RWPE2 (cell line): ENCODE results near the gene SLC9A2.

Experiments used
- ATAC-seq: fragments of 200-7000 bp; cut with Tn5 transposase; 3 replicates; pipeline ENCODE4 v1.9.1; 2021; ENCODE audit warnings: low read depth
- DNase-seq: peaks from one replicate; pipeline ENCODE4 v3.0.0-alpha.2; 2020; ENCODE audit warnings: low spot score
- H3K27ac ChIP-seq: fragments of 450-650 bp; 2 replicates; pipeline ENCODE4 v1.5.1; 2017; ENCODE audit warnings: mild to moderate bottlenecking; ENCODE audit not compliant: poor library complexity, severe bottlenecking
- H3K27me3 ChIP-seq: fragments of 250-450 bp; sonication (Bioruptor Pico); 2 replicates; pipeline ENCODE4 v1.5.1; 2021; ENCODE audit warnings: mild to moderate bottlenecking, moderate library complexity; ENCODE audit not compliant: insufficient read depth, poor library complexity, severe bottlenecking
- H3K36me3 ChIP-seq: fragments of 250-450 bp; sonication (Bioruptor Pico); 2 replicates; pipeline ENCODE4 v1.5.1; 2020; ENCODE audit warnings: low read depth, mild to moderate bottlenecking, moderate library complexity
- H3K4me1 ChIP-seq: fragments of 250-450 bp; sonication (Bioruptor Pico); 2 replicates; pipeline ENCODE4 v1.5.1; 2021; ENCODE audit warnings: mild to moderate bottlenecking, moderate library complexity; ENCODE audit not compliant: insufficient read depth, poor library complexity, severe bottlenecking
- H3K4me3 ChIP-seq: fragments of 250-450 bp; sonication (Bioruptor Pico); 2 replicates; pipeline ENCODE4 v1.5.1; 2021; ENCODE audit warnings: mild to moderate bottlenecking, moderate library complexity; ENCODE audit not compliant: severe bottlenecking
- H3K9me3 ChIP-seq: fragments of 250-450 bp; sonication (Bioruptor Pico); 2 replicates; pipeline ENCODE4 v1.5.1; 2021; ENCODE audit warnings: mild to moderate bottlenecking, moderate library complexity; ENCODE audit not compliant: severe bottlenecking
- CTCF ChIP-seq: fragments of 450-650 bp; IDR thresholded peaks from one replicate; pipeline ENCODE4 v1.5.1; 2017; ENCODE audit warnings: mild to moderate bottlenecking, moderate library complexity; ENCODE audit not compliant: poor library complexity, severe bottlenecking

SLC9A2 gene

GRCh38 chr2:102632380-102633175, 13.2 kb downstream of the SLC9A2 start:
- TF ChIP-seq CTCF = no peak
- Histone ChIP-seq H3K4me1 (no peaks in the 10 kb centered on the region), H3K9me3 (no peaks in the 10 kb centered on the region)

GRCh38 chr2:102634831-102635241, 15.5 kb downstream of the SLC9A2 start:
- Histone ChIP-seq H3K27me3 (no peaks in the 10 kb centered on the region), H3K36me3 (no peaks in the 10 kb centered on the region), H3K4me3 (no peak overlapping the region), H3K4me1 (no peaks in the 10 kb centered on the region), H3K27ac (no peak overlapping the region), H3K9me3 (no peaks in the 10 kb centered on the region)
- TF ChIP-seq CTCF = no peak
- no peak for ATAC-seq
- DNase-seq = no peak

More at GRCh38 chr2:102632380-102633175, 13.2 kb downstream of the SLC9A2 start:
- Histone ChIP-seq H3K27me3 (no peaks in the 10 kb centered on the region), H3K27ac (no peak overlapping the region), H3K36me3 (no peaks in the 10 kb centered on the region), H3K4me3 (no peak overlapping the region)
- no peak for DNase-seq
- ATAC-seq = peak; percentile 46; the same call in 1 of the 3 replicates

- H3K9me3 ChIP-seq = no peaks in the 10 kb centered on the region
- H3K36me3 ChIP-seq = no peaks in the 10 kb centered on the region
- no peaks in the 10 kb centered on the region for H3K4me1 ChIP-seq
- no peaks in the 10 kb centered on the region for H3K27me3 ChIP-seq
- no peak for TF ChIP-seq CTCF
- ATAC-seq (no peak), DNase-seq (no peak)
- H3K27ac ChIP-seq = no peak overlapping the region
- H3K4me3 ChIP-seq = no peak overlapping the region
These were observed 16.0 kb downstream of the SLC9A2 start for GRCh38 chr2:102635317-102635716.

GRCh38 chr2:102636283-102636907, 17.0 kb downstream of the SLC9A2 start:
- Histone ChIP-seq H3K36me3 (no peaks in the 10 kb centered on the region), H3K27ac (no peak overlapping the region), H3K4me3 (no peak overlapping the region), H3K27me3 (no peaks in the 10 kb centered on the region), H3K4me1 (no peaks in the 10 kb centered on the region), H3K9me3 (no peaks in the 10 kb centered on the region)
- DNase-seq (no peak), ATAC-seq (no peak)
- TF ChIP-seq CTCF = no peak

- H3K9me3 ChIP-seq = no peaks in the 10 kb centered on the region
- no peaks in the 10 kb centered on the region for H3K27me3 ChIP-seq
- H3K27ac ChIP-seq = no peak overlapping the region
- H3K4me1 ChIP-seq = no peaks in the 10 kb centered on the region
- no peak for TF ChIP-seq CTCF
- ATAC-seq (peak; percentile 64; the same call in 1 of the 3 replicates), DNase-seq (no peak)
- H3K36me3 ChIP-seq = no peaks in the 10 kb centered on the region
- H3K4me3 ChIP-seq = no peak overlapping the region
These were observed 18.0 kb downstream of the SLC9A2 start for GRCh38 chr2:102637358-102637757.
